ENCODE data around the gene MAP2K5.

DNA sequence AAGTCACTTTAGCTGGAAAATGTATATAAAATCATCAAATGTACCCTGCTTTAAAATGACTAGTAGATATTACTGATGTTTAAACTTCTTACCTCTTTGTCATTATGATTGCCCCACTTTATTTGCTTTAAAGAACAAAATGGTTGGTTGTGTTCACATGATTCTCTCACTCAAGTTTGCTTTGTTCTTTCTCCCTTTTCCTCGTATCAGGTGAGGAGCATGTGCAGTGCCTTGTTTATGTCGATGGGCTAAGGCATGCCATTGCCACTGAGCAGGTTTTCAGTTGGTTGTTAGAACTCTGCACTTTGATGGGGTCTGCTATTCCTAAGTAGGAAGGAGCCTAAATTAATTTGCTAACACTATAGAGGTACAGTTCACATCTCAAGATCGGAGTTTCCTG lies 5.3 kb downstream of the MAP2K5 start:
- TF ChIP-seq, protein P1, sequence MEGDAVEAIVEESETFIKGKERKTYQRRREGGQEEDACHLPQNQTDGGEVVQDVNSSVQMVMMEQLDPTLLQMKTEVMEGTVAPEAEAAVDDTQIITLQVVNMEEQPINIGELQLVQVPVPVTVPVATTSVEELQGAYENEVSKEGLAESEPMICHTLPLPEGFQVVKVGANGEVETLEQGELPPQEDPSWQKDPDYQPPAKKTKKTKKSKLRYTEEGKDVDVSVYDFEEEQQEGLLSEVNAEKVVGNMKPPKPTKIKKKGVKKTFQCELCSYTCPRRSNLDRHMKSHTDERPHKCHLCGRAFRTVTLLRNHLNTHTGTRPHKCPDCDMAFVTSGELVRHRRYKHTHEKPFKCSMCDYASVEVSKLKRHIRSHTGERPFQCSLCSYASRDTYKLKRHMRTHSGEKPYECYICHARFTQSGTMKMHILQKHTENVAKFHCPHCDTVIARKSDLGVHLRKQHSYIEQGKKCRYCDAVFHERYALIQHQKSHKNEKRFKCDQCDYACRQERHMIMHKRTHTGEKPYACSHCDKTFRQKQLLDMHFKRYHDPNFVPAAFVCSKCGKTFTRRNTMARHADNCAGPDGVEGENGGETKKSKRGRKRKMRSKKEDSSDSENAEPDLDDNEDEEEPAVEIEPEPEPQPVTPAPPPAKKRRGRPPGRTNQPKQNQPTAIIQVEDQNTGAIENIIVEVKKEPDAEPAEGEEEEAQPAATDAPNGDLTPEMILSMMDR (IDR thresholded peaks at IDR 0.05; ENCODE audit: low read length) = no peak
- no peak for TF ChIP-seq EZH2 (optimal IDR thresholded peaks at IDR 0.05; ENCODE audit: low read depth, low read length)

Data from MM.1S (cell line).